ENCODE results near the gene WDR90.

- TF ChIP-seq POLR2A (IDR thresholded peaks at IDR 0.05; ENCODE audit: extremely low read depth, insufficient read length): no peak
- no peak for TF ChIP-seq CTCF (IDR thresholded peaks at IDR 0.05; ENCODE audit: low read depth, low read length)
- no peak for TF ChIP-seq MAX (IDR thresholded peaks at IDR 0.05; ENCODE audit: low read depth, low read length)
These were observed 12.1 kb downstream of the WDR90 start for GRCh38 chr16:661184-661821.

All from NB4 (cell line).